Neuronal stem cell (in vitro differentiated cells): Measurements from ENCODE around the gene ADAM22.

Experiments used
- DNase-seq: peaks from one replicate; pipeline ENCODE4 v3.0.0-alpha.2; 2013; ENCODE audit warnings: low spot score
- H2AFZ ChIP-seq: one replicate; pipeline ENCODE4 v1.6.1; 2013; ENCODE audit warnings: mild to moderate bottlenecking, low read length, inconsistent platforms
- H2AK5ac ChIP-seq: 2 replicates; pipeline ENCODE4 v1.6.1; 2013; ENCODE audit warnings: low read depth, mild to moderate bottlenecking, inconsistent platforms, low read length, moderate library complexity, mixed read lengths
- H2BK120ac ChIP-seq: 2 replicates; pipeline ENCODE4 v1.6.1; 2013; ENCODE audit warnings: low read depth, mild to moderate bottlenecking, inconsistent platforms, low read length, moderate library complexity, mixed read lengths
- H2BK12ac ChIP-seq: one replicate; pipeline ENCODE4 v1.6.1; 2013; ENCODE audit warnings: low read length, inconsistent platforms
- H2BK15ac ChIP-seq: 2 replicates; pipeline ENCODE4 v1.6.1; 2013; ENCODE audit warnings: mild to moderate bottlenecking, low read length, inconsistent platforms, mixed read lengths
- H2BK5ac ChIP-seq: one replicate; pipeline ENCODE4 v1.6.1; 2013; ENCODE audit warnings: inconsistent platforms, mild to moderate bottlenecking, low read length, moderate library complexity
- H3K14ac ChIP-seq: one replicate; pipeline ENCODE4 v1.6.1; 2013; ENCODE audit warnings: low read length, inconsistent platforms
- H3K18ac ChIP-seq: 2 replicates; pipeline ENCODE4 v1.6.1; 2013; ENCODE audit warnings: low read length, inconsistent platforms
- H3K23ac ChIP-seq: 2 replicates; pipeline ENCODE4 v1.6.1; 2013; ENCODE audit warnings: low read depth, mild to moderate bottlenecking, mixed read lengths, low read length, inconsistent platforms; ENCODE audit not compliant: poor library complexity
- H3K27ac ChIP-seq: replicated peaks from 3 replicates; pipeline ENCODE4 v1.5.1; 2013; ENCODE audit warnings: low read length, inconsistent platforms
- H3K27me3 ChIP-seq, 3 experiments: 2 replicates each; pipeline ENCODE4 v1.6.1; 2013; ENCODE audit warnings: low read length in 3 of 3, mild to moderate bottlenecking in 2 of 3, inconsistent platforms in 1 of 3, low read depth in 1 of 3, mixed read lengths in 1 of 3, moderate library complexity in 1 of 3; ENCODE audit not compliant: control insufficient read depth in 3 of 3, insufficient read depth in 3 of 3
- H3K36me3 ChIP-seq, 2 donors: replicated peaks in 1 of 2; 2 replicates each; pipeline ENCODE4 v1.6.1; 2013; ENCODE audit warnings: low read length in 2 of 2; ENCODE audit not compliant: control insufficient read depth in 2 of 2, insufficient read depth in 2 of 2
- H3K4ac ChIP-seq: 2 replicates; pipeline ENCODE4 v1.6.1; 2013; ENCODE audit warnings: inconsistent platforms, mild to moderate bottlenecking, low read length, moderate library complexity
- H3K4me1 ChIP-seq, 2 donors: 1 replicate in 1 of 2; 2 replicates in 1 of 2; pipeline ENCODE4 v1.6.1; 2013; ENCODE audit warnings: low read length in 2 of 2, low read depth in 1 of 2; ENCODE audit not compliant: control insufficient read depth in 2 of 2, insufficient read depth in 1 of 2
- H3K4me2 ChIP-seq: one replicate; pipeline ENCODE4 v1.6.1; 2013; ENCODE audit warnings: mild to moderate bottlenecking, low read length, inconsistent platforms; ENCODE audit not compliant: insufficient read depth, poor library complexity, severe bottlenecking
- H3K4me3 ChIP-seq, 2 donors: 2 replicates each; pipeline ENCODE4 v1.5.1; 2013; ENCODE audit warnings: low read length in 2 of 2, mild to moderate bottlenecking in 2 of 2, inconsistent platforms in 1 of 2, moderate library complexity in 1 of 2
- H3K79me1 ChIP-seq: one replicate; pipeline ENCODE4 v1.6.1; 2013; ENCODE audit warnings: low read depth, mild to moderate bottlenecking, inconsistent platforms, low read length, moderate library complexity
- H3K9ac ChIP-seq: one replicate; pipeline ENCODE4 v1.6.1; 2013; ENCODE audit warnings: mild to moderate bottlenecking, low read depth, low read length, inconsistent platforms; ENCODE audit not compliant: poor library complexity
- H3K9me3 ChIP-seq, 2 donors: replicated peaks in 1 of 2; 2 replicates each; pipeline versions ENCODE3 to v1.6.1; 2013; ENCODE audit warnings: low read length in 2 of 2, mild to moderate bottlenecking in 2 of 2, inconsistent platforms in 1 of 2, low read depth in 1 of 2, mixed read lengths in 1 of 2, moderate library complexity in 1 of 2; ENCODE audit not compliant: control insufficient read depth in 2 of 2, insufficient read depth in 1 of 2
- H4K8ac ChIP-seq: one replicate; pipeline ENCODE4 v1.6.1; 2013; ENCODE audit warnings: low read depth, mild to moderate bottlenecking, inconsistent platforms, low read length, moderate library complexity
- H4K91ac ChIP-seq: one replicate; pipeline ENCODE4 v1.6.1; 2013; ENCODE audit warnings: low read length, low read depth, mild to moderate bottlenecking, inconsistent platforms; ENCODE audit not compliant: poor library complexity
- whole genome bisulfite sequencing, 2 donors: extraction: QIAGEN DNeasy Blood & Tissue Kit; methylation state at CpG; one replicate each; pipeline ENCODE4 v1.1.7; 2013; ENCODE audit warnings: missing lambda C conversion rate in 2 of 2, mixed read lengths in 1 of 2; ENCODE audit not compliant: insufficient read length in 2 of 2, insufficient replicate concordance in 1 of 2; ENCODE audit errors: extremely low coverage in 2 of 2; 5-methylcytosine and 5-hydroxymethylcytosine counted together

Gene ADAM22

DNA sequence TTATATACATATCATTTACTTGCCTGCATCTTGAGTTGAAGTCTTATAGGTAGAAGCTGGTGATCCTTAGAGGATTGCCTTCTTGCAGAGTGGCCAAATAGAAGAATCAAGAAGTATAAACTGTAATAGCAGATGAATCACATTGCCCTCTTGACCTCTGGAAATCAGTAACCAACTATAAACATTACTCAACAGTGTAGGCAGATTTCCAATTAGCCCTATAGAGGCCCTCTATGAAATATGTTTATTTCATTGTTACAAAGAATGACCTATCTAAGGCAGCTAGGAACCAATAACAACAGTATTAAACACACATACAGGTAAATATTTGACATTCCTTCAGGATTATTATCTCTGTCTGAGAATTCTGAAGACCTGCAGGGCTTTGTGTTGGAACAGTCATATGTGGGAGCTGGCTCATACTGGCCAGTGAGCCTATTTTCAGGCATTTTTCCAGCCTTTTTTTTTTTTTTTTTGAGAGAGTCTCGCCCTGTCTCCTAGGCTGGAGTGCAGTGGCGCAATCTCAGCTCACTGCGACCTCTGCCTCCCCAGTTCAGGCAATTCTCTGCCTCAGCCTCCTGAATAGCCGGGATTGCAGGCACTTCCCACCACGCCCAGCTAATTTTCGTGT is 292.9 kb downstream of the ADAM22 start:
- H3K4me3 ChIP-seq = no peak overlapping the region

GRCh38 chr7:88229302-88229995 is 295.4 kb downstream of the ADAM22 start:
- Histone ChIP-seq H3K79me1 (no peaks in the 10 kb centered on the region), H2BK12ac (no peak overlapping the region), H3K9ac (no peak overlapping the region), H2BK120ac (no peak overlapping the region), H4K91ac (no peak overlapping the region), H4K8ac (no peak overlapping the region), H3K18ac (no peak overlapping the region), H3K4me2 (no peak overlapping the region), H3K4me3 (no peak overlapping the region), H3K4ac (no peak overlapping the region), H3K27me3 (no peaks in the 10 kb centered on the region), H2BK15ac (no peak overlapping the region), H2BK5ac (no peak overlapping the region), H2AFZ (no peak overlapping the region), H3K27ac (no peak overlapping the region), H2AK5ac (no peak overlapping the region), H3K36me3 (no peaks in the 10 kb centered on the region), H3K23ac (no peak overlapping the region), H3K9me3 (no peaks in the 10 kb centered on the region), H3K4me1 (no peaks in the 10 kb centered on the region), H3K14ac (no peak overlapping the region)
- no CpG with 5 or more reads among the region's 4 CpGs for WGBS, 2 donors
- no peak for DNase-seq

More for the DNA sequence above, 292.9 kb downstream of the ADAM22 start:
- DNase-seq = no peak
- H2BK15ac ChIP-seq = no peak overlapping the region
- no peak overlapping the region for H2BK120ac ChIP-seq
- no peaks in the 10 kb centered on the region for H3K36me3 ChIP-seq
- no peak overlapping the region for H3K18ac ChIP-seq
- H4K8ac ChIP-seq = no peak overlapping the region
- H3K9me3 ChIP-seq = no peaks in the 10 kb centered on the region
- no peaks in the 10 kb centered on the region for H3K79me1 ChIP-seq
- no peak overlapping the region for H3K23ac ChIP-seq
- H2BK5ac ChIP-seq = no peak overlapping the region
- no peak overlapping the region for H3K4ac ChIP-seq
- H3K27me3 ChIP-seq = no peaks in the 10 kb centered on the region
- H3K4me1 ChIP-seq = no peaks in the 10 kb centered on the region
- no peak overlapping the region for H3K9ac ChIP-seq
- WGBS, 2 donors = no CpG with 5 or more reads among the region's 6 CpGs
- H3K14ac ChIP-seq = no peak overlapping the region
- no peak overlapping the region for H2AFZ ChIP-seq
- H4K91ac ChIP-seq = no peak overlapping the region
- no peak overlapping the region for H2AK5ac ChIP-seq
- H2BK12ac ChIP-seq = no peak overlapping the region
- no peak overlapping the region for H3K27ac ChIP-seq
- no peak overlapping the region for H3K4me2 ChIP-seq

DNA sequence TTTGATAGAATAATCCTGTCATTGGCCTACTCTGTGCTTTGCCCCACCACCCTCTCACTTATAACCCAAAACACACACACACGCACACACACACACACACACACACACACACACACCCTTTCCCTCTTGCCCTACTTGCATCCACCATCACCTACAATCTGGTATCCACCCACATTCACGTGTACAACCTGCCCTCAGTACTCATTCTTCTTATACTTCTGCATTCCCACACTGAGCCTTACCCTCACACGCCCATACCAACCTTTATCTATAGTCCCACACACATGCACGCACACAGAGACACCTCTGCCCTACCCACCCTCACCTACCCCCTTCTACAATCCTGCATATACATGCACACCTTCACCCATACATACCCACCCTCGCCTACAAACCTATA is 296.6 kb downstream of the ADAM22 start:
- Histone ChIP-seq H2BK120ac (no peak overlapping the region), H3K36me3 (no peaks in the 10 kb centered on the region), H3K9ac (no peak overlapping the region), H3K4me2 (no peak overlapping the region), H4K91ac (no peak overlapping the region), H3K4me1 (no peaks in the 10 kb centered on the region), H2BK12ac (peak overlapping the region; percentile 93), H2AK5ac (no peak overlapping the region), H3K27ac (no peak overlapping the region), H3K14ac (no peak overlapping the region), H2BK15ac (no peak overlapping the region), H3K79me1 (no peaks in the 10 kb centered on the region), H3K4me3 (peak overlapping the region in 1 of 2 donors; percentile 11), H4K8ac (peak overlapping the region; percentile 19), H3K9me3 (no peaks in the 10 kb centered on the region), H3K23ac (no peak overlapping the region), H3K27me3 (no peaks in the 10 kb centered on the region), H3K18ac (no peak overlapping the region), H2BK5ac (no peak overlapping the region), H2AFZ (no peak overlapping the region), H3K4ac (no peak overlapping the region)
- DNase-seq = no peak
- 100% methylated on average over 3 of the region's 5 CpGs; no CpG with 5 or more reads in 1 of the 2 donors for whole genome bisulfite sequencing, 2 donors

GRCh38 chr7:88233828-88234227 is 299.8 kb downstream of the ADAM22 start:
- Histone ChIP-seq H2AK5ac (no peak overlapping the region), H2BK120ac (no peak overlapping the region), H3K23ac (no peak overlapping the region), H2BK15ac (no peak overlapping the region), H3K4me1 (no peaks in the 10 kb centered on the region), H3K18ac (no peak overlapping the region), H3K14ac (no peak overlapping the region), H4K91ac (no peak overlapping the region), H3K4me3 (no peak overlapping the region), H3K9me3 (no peaks in the 10 kb centered on the region), H3K27ac (no peak overlapping the region), H3K4me2 (no peak overlapping the region), H2BK5ac (no peak overlapping the region), H3K4ac (no peak overlapping the region), H4K8ac (no peak overlapping the region), H3K79me1 (no peaks in the 10 kb centered on the region), H2BK12ac (no peak overlapping the region), H3K36me3 (no peaks in the 10 kb centered on the region), H2AFZ (no peak overlapping the region), H3K9ac (no peak overlapping the region), H3K27me3 (no peaks in the 10 kb centered on the region)
- no peak for DNase-seq
